ENCODE measurements around the gene RARRES1.

Gene RARRES1

DNA sequence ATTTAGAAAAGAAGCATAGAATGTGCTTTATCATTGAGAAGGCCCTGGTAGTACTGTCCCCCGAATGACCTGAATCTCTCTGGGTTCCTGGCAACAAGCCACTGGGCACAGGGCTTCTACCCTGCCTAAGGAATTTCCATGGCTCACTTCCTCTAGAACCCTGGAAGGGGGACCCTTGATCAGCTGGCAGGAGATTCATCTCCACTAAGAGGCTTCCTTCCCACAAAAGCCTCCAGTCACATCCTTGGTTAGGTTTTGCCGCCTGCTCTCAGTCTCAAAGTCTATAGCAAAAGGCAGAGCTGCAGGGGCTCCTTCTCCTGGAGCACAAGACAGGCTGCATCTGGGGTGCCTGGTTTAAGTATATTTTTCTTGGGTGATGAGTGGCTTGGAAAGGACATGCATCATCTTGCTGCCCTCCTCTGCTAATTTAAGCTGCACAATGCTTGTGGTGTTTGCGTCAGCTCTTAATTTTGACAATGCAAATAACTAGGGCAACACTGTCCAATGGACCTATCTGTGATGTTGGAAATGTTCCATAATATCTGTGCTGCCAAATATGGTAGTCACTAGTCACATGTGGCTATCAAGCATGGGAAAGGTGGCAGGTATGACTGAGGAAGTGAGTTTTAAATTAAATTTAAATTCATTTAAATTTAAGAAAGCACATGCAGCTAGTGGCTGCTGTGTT is 33.4 kb upstream of the RARRES1 start:
- no peak for DNase-seq (ENCODE audit: low read depth in 2 of 2)

- DNase-seq (ENCODE audit: low read depth in 2 of 2), result no peak
Measured at GRCh38 chr3:158763421-158763820, 31.2 kb upstream of the RARRES1 start.

DNA sequence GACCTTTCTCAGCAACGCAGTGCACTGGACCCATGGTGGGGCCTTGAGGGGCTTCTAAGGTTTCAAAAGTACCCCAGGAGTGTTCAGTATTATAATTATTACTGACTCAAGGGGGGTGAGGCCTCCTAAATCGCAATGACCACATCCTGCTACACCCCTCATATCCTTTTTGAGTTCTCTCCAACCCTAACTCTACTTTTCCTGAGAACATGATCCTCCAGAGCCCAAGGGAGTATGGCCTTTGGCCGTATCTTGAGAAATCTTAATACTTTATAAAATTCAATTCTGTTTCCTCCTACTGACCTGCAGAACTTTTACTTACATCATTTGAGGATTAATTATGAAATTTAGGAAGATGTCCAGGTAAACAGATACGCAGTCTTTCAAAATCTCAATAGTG is 30.4 kb upstream of the RARRES1 start:
- no peak for DNase-seq (ENCODE audit: low read depth in 2 of 2)

DNA sequence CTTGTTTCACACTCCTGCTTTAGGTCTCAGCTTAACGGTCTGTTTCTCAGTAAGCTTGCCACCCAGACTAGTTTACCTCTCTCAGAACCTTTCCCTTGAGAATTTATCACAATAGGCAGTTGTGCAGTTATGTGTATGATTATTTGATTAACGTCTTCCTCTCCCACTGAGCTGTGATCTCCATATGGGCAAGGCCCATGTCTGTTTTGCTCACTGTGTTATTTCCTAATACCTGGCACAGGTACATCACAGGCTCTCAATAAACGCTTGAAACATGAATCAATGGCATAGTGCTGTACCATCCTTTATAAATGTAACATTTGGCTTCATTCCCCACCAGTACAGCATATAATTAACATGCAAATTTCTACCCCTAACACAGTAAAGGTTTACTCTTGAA is 29.1 kb upstream of the RARRES1 start:
- no peak for DNase-seq (ENCODE audit: low read depth in 2 of 2)

GRCh38 chr3:158755421-158755820 is 23.2 kb upstream of the RARRES1 start:
- DNase-seq (ENCODE audit: low read depth in 2 of 2), result no peak

GRCh38 chr3:158753854-158754253 is 21.6 kb upstream of the RARRES1 start:
- no peak for DNase-seq (ENCODE audit: low read depth in 2 of 2)

- no peak for DNase-seq (ENCODE audit: low read depth in 2 of 2)
Measured at GRCh38 chr3:158751316-158751715, 19.1 kb upstream of the RARRES1 start.

- DNase-seq (ENCODE audit: low read depth in 2 of 2), result no peak
Measured at GRCh38 chr3:158750016-158750415, 17.8 kb upstream of the RARRES1 start.

DNA sequence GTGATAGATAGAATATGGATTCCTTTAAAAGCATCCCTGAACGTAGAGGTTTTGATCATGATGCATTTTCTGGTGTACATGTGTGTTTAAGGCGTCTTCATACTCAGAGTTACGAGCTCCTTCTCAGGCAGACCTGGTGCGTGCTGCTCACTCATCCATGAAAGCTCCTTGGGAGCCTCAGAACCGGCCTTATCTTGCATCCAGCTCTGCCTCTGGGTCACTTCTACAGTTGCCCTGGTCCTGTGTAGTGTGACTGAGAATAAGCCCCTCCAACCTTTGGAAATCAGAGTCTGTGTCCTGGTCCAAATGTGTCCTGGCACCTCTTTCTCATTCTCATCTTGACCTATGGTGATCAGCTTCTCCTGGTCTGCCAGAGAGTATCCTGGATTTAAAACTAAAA is 17.3 kb upstream of the RARRES1 start:
- no peak for DNase-seq (ENCODE audit: low read depth in 2 of 2)

DNA sequence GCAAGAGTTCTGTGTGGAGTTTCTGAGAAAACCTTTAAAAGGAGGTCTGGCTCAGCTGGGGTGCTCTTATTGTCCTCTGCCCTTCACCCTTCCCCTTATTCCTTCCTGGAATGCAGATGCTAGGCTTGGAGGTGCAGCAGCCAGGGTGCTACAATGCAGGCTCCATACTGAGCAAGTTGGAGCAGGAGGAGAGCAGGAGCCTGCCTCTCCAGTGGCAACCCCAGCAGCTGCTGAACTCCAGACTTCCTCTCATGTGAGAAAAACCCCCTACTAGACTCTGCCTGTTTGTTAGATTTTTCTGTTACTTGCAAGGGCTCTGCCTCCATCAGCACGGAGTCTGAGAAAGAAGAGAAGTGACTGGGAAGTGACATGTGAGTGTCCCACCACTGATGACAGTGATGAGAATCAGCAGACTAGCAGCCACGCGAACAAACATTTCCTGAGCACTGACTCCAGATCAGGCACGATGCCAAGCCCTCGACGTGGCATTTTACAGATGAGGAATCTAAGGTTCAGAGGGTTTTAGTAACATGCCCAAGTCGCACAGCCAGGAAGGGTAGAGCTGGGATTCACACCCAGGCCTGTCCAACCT is 16.1 kb upstream of the RARRES1 start:
- no peak for DNase-seq (ENCODE audit: low read depth in 2 of 2)

DNA sequence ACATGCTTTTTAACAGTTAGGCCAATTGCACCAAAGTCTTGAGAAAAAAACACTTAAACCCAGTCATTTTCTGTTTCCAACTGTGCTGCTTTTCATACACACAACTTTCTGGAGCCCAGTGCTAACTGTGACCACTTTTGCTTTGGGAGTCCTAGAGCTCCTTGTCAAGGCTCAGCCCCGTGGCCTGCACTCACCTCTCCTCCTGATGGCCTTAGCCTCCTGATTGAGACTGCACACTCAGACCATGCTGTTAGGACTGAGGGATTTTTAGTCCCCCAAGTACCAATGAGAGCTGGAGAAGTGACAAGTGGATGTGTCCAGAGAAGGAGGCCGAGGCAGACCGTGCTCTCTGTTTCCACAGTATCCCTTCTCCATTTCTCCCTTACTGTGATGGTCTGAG is 15.2 kb upstream of the RARRES1 start:
- no peak for DNase-seq (ENCODE audit: low read depth in 2 of 2)

- no peak for DNase-seq (ENCODE audit: low read depth in 2 of 2)
Measured at GRCh38 chr3:158745551-158745950, 13.3 kb upstream of the RARRES1 start.

GRCh38 chr3:158744567-158745288 is 12.5 kb upstream of the RARRES1 start:
- no peak for DNase-seq (ENCODE audit: low read depth in 2 of 2)

- no peak for DNase-seq (ENCODE audit: low read depth in 2 of 2)
Measured at GRCh38 chr3:158743664-158744566, 11.7 kb upstream of the RARRES1 start.

DNA sequence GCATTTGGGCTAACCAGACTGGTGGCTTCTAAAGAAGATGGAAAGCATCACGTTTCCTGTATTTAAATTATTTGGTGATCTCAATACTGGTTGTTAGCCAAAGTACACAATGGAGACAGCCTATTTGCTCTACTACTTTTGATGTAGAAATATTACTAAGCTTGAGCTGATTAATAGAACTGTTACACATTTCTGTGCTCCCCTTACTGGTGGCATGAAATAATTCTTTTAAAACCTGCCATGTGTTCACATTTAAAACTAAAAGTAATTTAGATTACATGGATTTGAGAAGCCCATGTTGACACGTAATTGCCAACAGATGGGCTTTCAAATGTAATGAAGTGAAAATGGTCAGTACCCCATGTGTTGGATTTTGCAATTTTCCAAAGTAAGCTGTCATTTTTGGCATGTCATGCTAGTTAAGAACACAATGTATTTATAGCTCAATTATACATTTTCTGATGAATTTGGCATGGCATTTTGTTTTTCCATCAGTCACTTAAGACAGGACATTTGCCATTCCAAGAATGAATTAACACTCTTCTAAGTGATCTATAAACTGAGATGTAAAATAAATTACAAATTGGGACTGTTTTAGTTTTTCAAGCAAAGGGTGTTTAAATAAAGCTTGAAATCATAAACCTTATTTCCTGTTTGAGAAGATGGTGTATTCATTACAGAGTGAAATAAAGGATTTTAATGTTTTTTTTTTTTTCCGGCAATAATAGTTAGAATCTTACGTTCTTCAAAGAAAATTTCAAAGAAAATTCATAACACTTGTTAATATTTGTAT is 10.8 kb upstream of the RARRES1 start:
- no peak for DNase-seq (ENCODE audit: low read depth in 2 of 2)

- no peak for DNase-seq (ENCODE audit: low read depth in 2 of 2)
Measured at GRCh38 chr3:158739661-158740060, 7.4 kb upstream of the RARRES1 start.

DNA sequence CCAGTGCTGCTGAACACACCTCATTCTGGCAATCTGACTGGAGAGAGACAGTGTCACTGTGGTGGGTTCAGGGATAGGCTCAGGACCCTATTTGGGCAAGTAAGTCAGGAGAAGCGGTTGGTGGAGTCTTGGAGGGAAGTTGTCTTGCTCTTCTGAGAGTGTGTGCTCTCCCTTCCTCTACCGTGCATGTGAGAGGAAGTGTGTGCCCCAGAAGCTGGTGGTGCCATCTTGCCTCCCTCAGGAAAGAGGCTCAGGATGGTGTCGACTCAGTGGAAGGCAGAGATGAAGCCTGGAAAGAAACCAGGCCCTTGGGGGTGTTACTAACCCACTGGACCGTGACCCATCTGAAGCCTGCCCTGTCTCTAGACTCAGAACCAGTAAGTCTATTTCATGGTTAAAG is 6.8 kb upstream of the RARRES1 start:
- DNase-seq (ENCODE audit: low read depth in 2 of 2), result no peak

DNA sequence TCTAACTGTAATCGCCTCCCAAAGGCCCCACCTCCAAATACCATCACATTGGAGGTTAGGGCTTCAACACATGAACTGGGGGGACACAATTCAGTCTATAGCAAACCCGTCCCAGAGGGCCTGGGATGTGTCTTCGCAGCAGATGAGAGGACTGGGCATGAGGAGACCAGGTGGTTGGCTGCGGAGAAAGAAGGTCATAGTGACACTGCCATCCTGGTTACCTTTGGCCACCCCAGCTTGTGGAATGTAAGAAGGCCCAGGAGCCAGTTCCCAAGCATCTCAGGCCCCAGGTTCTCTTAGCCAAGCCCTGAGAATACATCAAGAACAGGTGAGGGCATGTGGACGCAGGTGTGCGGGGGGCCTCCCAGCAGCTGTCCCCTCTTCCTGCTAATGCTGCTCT is 6.4 kb upstream of the RARRES1 start:
- no peak for DNase-seq (ENCODE audit: low read depth in 2 of 2)

DNA sequence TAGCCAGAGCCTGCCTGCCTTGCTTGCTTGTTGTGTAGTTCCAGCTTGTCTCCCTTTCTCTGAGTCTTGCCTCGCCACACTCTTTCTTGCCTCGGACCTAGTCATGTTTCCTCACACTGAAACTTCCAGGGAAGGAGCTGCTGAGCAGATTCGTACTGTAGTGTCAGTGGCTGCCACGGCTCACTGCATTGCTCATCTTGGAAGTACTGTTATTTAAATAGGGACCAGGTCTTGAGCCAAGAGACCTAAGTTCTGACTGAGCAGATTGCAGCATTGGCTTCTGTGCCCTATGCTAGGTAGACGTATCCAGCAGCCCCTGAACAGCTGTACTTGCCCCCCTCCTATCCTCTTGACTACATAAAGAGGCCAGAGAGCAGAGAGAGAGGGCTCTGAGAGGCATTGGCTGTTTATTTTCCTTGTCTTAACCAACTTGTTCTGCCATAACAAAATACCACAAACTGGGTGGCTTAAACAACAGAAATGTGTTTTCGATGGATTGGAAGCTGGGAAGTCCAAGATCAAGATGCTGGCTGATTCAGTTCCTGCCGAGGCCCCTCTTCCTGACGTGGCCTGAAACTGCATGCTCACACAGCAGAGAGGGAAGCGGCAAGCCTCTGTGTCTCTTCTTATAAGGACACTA is 5.8 kb upstream of the RARRES1 start:
- DNase-seq (ENCODE audit: low read depth in 2 of 2), result no peak

GRCh38 chr3:158737410-158737809 is 5.2 kb upstream of the RARRES1 start:
- DNase-seq (ENCODE audit: low read depth in 2 of 2), result no peak

Measured in stimulated activated CD8-positive, alpha-beta memory T cell treated with anti-CD3 and anti-CD28 coated beads, Interleukin-7, amount 100 ng/mL, for 1 hour (primary cell).